ENCODE results near the gene PINK1. TPM values are rescaled to one million over a fixed set of nuclear protein-coding genes. Genes with fewer than 3 reads are reported as not detected.
"Not testable (repeated sequence)": the region's sequence is repeated elsewhere in the genome, so short reads cannot be mapped to it uniquely, and the experiment has no call there.

PINK1 gene
- total RNA-seq, 1 donor from 2014 or later: 25.0 TPM

DNA sequence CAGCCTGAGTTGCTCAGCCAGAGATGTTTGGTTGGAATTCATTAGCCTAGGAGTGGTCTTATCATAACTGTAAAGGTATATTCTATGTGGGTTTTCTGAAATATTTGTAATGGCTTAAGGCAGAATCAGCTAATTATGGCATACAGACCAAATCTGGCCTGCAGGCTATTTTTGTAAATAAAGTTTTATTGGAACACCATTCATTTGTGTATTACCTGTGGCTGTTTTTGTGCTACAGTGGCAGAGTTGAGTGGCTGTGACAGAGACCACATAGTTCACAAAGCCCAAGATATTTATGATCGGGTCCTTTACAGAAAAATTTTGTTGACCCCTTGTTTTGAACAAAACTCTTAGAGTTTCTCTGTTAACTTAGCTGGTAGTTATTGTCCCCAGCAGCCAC, 35.3 kb downstream of the PINK1 start:
- TF ChIP-seq, protein P1, sequence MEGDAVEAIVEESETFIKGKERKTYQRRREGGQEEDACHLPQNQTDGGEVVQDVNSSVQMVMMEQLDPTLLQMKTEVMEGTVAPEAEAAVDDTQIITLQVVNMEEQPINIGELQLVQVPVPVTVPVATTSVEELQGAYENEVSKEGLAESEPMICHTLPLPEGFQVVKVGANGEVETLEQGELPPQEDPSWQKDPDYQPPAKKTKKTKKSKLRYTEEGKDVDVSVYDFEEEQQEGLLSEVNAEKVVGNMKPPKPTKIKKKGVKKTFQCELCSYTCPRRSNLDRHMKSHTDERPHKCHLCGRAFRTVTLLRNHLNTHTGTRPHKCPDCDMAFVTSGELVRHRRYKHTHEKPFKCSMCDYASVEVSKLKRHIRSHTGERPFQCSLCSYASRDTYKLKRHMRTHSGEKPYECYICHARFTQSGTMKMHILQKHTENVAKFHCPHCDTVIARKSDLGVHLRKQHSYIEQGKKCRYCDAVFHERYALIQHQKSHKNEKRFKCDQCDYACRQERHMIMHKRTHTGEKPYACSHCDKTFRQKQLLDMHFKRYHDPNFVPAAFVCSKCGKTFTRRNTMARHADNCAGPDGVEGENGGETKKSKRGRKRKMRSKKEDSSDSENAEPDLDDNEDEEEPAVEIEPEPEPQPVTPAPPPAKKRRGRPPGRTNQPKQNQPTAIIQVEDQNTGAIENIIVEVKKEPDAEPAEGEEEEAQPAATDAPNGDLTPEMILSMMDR (IDR thresholded peaks at IDR 0.05; ENCODE audit: unreplicated experiment): no peak
- no peaks in the 10 kb centered on the region for H3K36me3 Mint-ChIP-seq (ENCODE audit: insufficient read depth)
- peaks cover 3% of the 10 kb centered on the region for H3K9me3 Mint-ChIP-seq (ENCODE audit: low read depth)
- H3K4me3 Mint-ChIP-seq (ENCODE audit: low read depth): no peak overlapping the region
- no peak overlapping the region for H3K27ac Mint-ChIP-seq
- peaks cover 3% of the 10 kb centered on the region for H3K27me3 Mint-ChIP-seq
- DNase-seq (ENCODE audit: low spot score, unreplicated experiment): no peak
- no peaks in the 10 kb centered on the region for H3K4me1 Mint-ChIP-seq (ENCODE audit: low read depth)

DNA sequence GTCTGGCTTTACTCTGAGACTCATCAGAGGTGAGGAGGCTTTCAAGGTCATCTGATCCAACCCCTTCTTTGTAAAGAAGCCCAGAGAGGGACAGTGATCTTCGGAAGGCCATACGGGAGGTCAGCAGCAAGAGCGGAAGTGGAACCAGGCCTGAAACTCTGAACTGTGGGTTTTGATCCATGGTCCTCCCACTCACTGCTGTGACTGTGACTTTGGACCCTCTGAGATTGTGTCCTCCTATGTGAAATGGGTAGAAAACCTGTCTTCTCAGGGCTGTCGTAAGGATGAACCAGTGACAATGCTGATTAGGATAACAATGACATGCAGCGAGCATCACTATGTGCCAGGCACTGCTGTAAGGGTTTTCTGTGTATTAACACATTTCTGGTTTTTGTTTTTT, 37.7 kb downstream of the PINK1 start:
- Mint-ChIP-seq H3K27ac (no peak overlapping the region), H3K4me1 (ENCODE audit: low read depth) (no peaks in the 10 kb centered on the region), H3K9me3 (ENCODE audit: low read depth) (peaks cover 3% of the 10 kb centered on the region), H3K4me3 (ENCODE audit: low read depth) (no peak overlapping the region), H3K36me3 (ENCODE audit: insufficient read depth) (no peaks in the 10 kb centered on the region), H3K27me3 (peaks cover 3% of the 10 kb centered on the region)
- no peak for DNase-seq (ENCODE audit: low spot score, unreplicated experiment)
- TF ChIP-seq, protein P1 (IDR thresholded peaks at IDR 0.05; ENCODE audit: unreplicated experiment): no peak

- Mint-ChIP-seq H3K4me3 (ENCODE audit: low read depth) (no peak overlapping the region), H3K27me3 (peaks cover 3% of the 10 kb centered on the region), H3K9me3 (ENCODE audit: low read depth) (no peaks in the 10 kb centered on the region), H3K4me1 (ENCODE audit: low read depth) (no peaks in the 10 kb centered on the region), H3K36me3 (ENCODE audit: insufficient read depth) (no peaks in the 10 kb centered on the region), H3K27ac (no peak overlapping the region)
- DNase-seq (ENCODE audit: low spot score, unreplicated experiment): no peak
- TF ChIP-seq, protein P1 (IDR thresholded peaks at IDR 0.05; ENCODE audit: unreplicated experiment): no peak
Measured at GRCh38 chr1:20672265-20672632, 39.0 kb downstream of the PINK1 start.

DNA sequence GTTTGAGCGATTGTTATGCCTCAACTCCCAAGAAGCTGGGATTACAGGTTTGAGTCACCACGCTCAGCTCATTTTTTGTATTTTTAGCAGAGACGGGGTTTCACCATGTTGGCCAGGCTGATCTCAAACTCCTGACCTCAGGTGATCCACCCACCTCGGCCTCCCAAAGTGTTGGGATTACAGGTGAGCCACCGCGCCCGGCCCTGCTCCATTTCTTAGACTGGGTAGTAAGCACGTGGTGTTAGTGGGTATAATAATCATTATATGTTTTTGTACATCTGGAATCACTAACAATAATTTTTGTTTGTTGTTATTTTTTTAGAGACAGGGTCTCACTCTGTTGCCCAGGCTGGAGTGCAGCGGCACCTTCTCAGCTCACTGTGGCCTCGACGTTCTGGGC, 40.4 kb downstream of the PINK1 start:
- not testable (repeated sequence) for H3K27me3 Mint-ChIP-seq; H3K27ac Mint-ChIP-seq; H3K4me1 Mint-ChIP-seq (ENCODE audit: low read depth); H3K36me3 Mint-ChIP-seq (ENCODE audit: insufficient read depth); H3K4me3 Mint-ChIP-seq (ENCODE audit: low read depth); H3K9me3 Mint-ChIP-seq (ENCODE audit: low read depth); DNase-seq (ENCODE audit: low spot score, unreplicated experiment)

DNA sequence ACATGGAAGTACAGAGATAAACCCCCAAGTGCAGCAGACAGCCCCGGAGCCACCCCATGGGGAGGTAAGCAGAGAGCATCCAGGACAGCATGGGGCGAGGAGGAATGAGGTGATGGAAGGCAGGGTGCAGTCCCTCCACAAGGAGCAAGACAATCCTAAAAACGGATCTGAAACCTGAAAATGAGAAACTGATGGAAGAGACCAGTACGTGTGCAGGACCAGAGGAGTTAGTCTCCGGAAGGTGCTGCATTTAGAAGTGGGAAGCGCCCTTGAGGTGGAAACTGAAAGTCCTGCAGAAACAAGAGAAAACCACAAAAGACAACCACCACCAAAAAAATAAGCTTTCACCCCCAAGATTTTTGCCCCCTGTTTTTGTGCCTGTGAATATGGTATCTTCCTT, 45.3 kb downstream of the PINK1 start:
- Mint-ChIP-seq H3K27me3 (peaks cover 3% of the 10 kb centered on the region), H3K27ac (no peak overlapping the region), H3K4me3 (ENCODE audit: low read depth) (no peak overlapping the region), H3K4me1 (ENCODE audit: low read depth) (peaks cover 5% of the 10 kb centered on the region), H3K9me3 (ENCODE audit: low read depth) (no peaks in the 10 kb centered on the region), H3K36me3 (ENCODE audit: insufficient read depth) (no peaks in the 10 kb centered on the region)
- no peak for DNase-seq (ENCODE audit: low spot score, unreplicated experiment)
- TF ChIP-seq, protein P1 (IDR thresholded peaks at IDR 0.05; ENCODE audit: unreplicated experiment): no peak

GRCh38 chr1:20680269-20680668, 47.0 kb downstream of the PINK1 start:
- Mint-ChIP-seq H3K27ac (no peak overlapping the region), H3K27me3 (peaks cover 3% of the 10 kb centered on the region), H3K9me3 (ENCODE audit: low read depth) (no peaks in the 10 kb centered on the region)

More at GRCh38 chr1:20680269-20680668, 47.0 kb downstream of the PINK1 start:
- Mint-ChIP-seq H3K36me3 (ENCODE audit: insufficient read depth) (no peaks in the 10 kb centered on the region), H3K4me1 (ENCODE audit: low read depth) (peaks cover 5% of the 10 kb centered on the region), H3K4me3 (ENCODE audit: low read depth) (no peak overlapping the region)
- DNase-seq (ENCODE audit: low spot score, unreplicated experiment): no peak
- TF ChIP-seq, protein P1 (IDR thresholded peaks at IDR 0.05; ENCODE audit: unreplicated experiment): no peak
